K562 (cell line): ENCODE results near the gene GPR39. TPM values are rescaled to one million over a fixed set of nuclear protein-coding genes. Genes with fewer than 3 reads are reported as not detected.

ENCODE experiments used
- ATAC-seq: fragments of 200-7000 bp; cut with Tn5 transposase; 3 replicates; pipeline ENCODE4 v1.9.1; 2020; ENCODE audit warnings: moderate library complexity
- BruUV-seq: library from RNA; stranded (reverse); fragments of 400-500 nt; replicated peaks from 2 replicates; lab custom pipeline; 2021; lab: Mats Ljungman, UMichigan
- CTCF ChIA-PET: fragments of 300-600 bp; formaldehyde crosslinking; extraction: SDS; loops from one replicate; lab custom pipeline; 2021; ENCODE audit warnings: low intra/inter-chr PET ratio; lab: Yijun Ruan, JAX
- POLR2A ChIA-PET: fragments of 300-600, 350-650 bp; sonication (Branson Sonifier 250); formaldehyde crosslinking; extraction: SDS; loops from one replicate; lab custom pipeline; 2021; ENCODE audit warnings: antibody characterized with exemption, inconsistent platforms; lab: Yijun Ruan, JAX
- DNase-seq, 4 experiments: peaks; one replicate each; pipeline versions ENCODE4 v3.0.0 to v3.0.0-alpha.2; 2011 to 2018; ENCODE audit warnings: low spot score in 3 of 4, mixed read lengths in 3 of 4; ENCODE audit errors: extremely low read depth in 1 of 4
- FAIRE-seq: peaks from 2 replicates; lab custom pipeline; 2011; peaks lifted over from hg19 to GRCh38; lab: Jason Lieb, UNC
- H2AFZ ChIP-seq: 2 replicates; pipeline ENCODE4 v1.6.0; 2011; ENCODE audit warnings: low read depth, low read length, control low read depth, inconsistent platforms
- H3K27ac ChIP-seq: fragments of 200-600 bp; 3 replicates; pipeline ENCODE4 v1.8.0; 2011; ENCODE audit warnings: low read depth, mild to moderate bottlenecking, control low read depth, inconsistent platforms, low read length, moderate library complexity, mixed read lengths; ENCODE audit errors: extremely low read depth
- H3K27me3 ChIP-seq, 2 experiments: fragments of 300-600 bp in 1 of 2; 2 replicates in 1 of 2; 3 replicates in 1 of 2; pipeline versions ENCODE4 v1.6.0 to v1.8.0; 2011; ENCODE audit warnings: inconsistent platforms in 2 of 2, low read length in 2 of 2, mild to moderate bottlenecking in 1 of 2, mixed read lengths in 1 of 2, moderate library complexity in 1 of 2; ENCODE audit not compliant: control insufficient read depth in 2 of 2, insufficient read depth in 2 of 2
- H3K36me3 ChIP-seq: fragments of 300-600 bp; 3 replicates; pipeline ENCODE4 v1.8.0; 2011; ENCODE audit warnings: mild to moderate bottlenecking, low read length, inconsistent platforms; ENCODE audit not compliant: control insufficient read depth, insufficient read depth
- H3K4me1 ChIP-seq, 2 experiments: fragments of 200-600 bp in 1 of 2; replicated peaks in 1 of 2; 2 replicates in 1 of 2; 3 replicates in 1 of 2; pipeline versions ENCODE4 v1.5.1 to v1.8.0; 2011; ENCODE audit warnings: inconsistent platforms in 2 of 2, low read length in 2 of 2, mild to moderate bottlenecking in 1 of 2, mixed read lengths in 1 of 2, moderate library complexity in 1 of 2; ENCODE audit not compliant: control insufficient read depth in 2 of 2, insufficient read depth in 2 of 2
- H3K4me2 ChIP-seq: 2 replicates; pipeline ENCODE4 v1.6.1; 2011; ENCODE audit warnings: low read length, control low read depth, inconsistent platforms, mixed read lengths; ENCODE audit not compliant: insufficient read depth
- H3K4me3 ChIP-seq: fragments of 200-600 bp; sonication (generic), shearing (Covaris generic); 2 replicates; pipeline ENCODE4 v1.5.1; 2016; ENCODE audit warnings: control low read depth, inconsistent platforms
- H3K79me2 ChIP-seq: fragments of 200-600 bp; 3 replicates; pipeline ENCODE4 v1.8.0; 2011; ENCODE audit warnings: low read length, inconsistent platforms; ENCODE audit not compliant: control insufficient read depth, insufficient read depth
- H3K9ac ChIP-seq, 2 experiments: 2 replicates each; pipeline versions ENCODE4 v1.6.0 to v1.6.1; 2011; ENCODE audit warnings: low read depth in 2 of 2, low read length in 2 of 2, control low read depth in 1 of 2, inconsistent platforms in 1 of 2, mild to moderate bottlenecking in 1 of 2, mixed read lengths in 1 of 2; ENCODE audit not compliant: insufficient read depth in 1 of 2
- H3K9me1 ChIP-seq: one replicate; pipeline ENCODE4 v1.6.0; 2011; ENCODE audit warnings: inconsistent platforms, mild to moderate bottlenecking, low read length, moderate library complexity; ENCODE audit not compliant: control insufficient read depth, insufficient read depth
- H3K9me3 ChIP-seq: replicated peaks from 2 replicates; pipeline ENCODE4 v1.5.1; 2011; ENCODE audit warnings: low read depth, low read length, inconsistent platforms; ENCODE audit not compliant: control insufficient read depth, insufficient read depth
- H4K20me1 ChIP-seq: replicated peaks from 2 replicates; pipeline ENCODE4 v1.6.1; 2011; ENCODE audit warnings: low read length, inconsistent platforms, mixed read lengths; ENCODE audit not compliant: control insufficient read depth, insufficient read depth
- ARID3B ChIP-seq: fragments of 250-450 bp; sonication (Bioruptor Pico); IDR thresholded peaks from 2 replicates; pipeline ENCODE4 v1.4.0; 2020; ENCODE audit warnings: borderline replicate concordance
- CC2D1A ChIP-seq: fragments of 450-650 bp; IDR thresholded peaks from 2 replicates; pipeline ENCODE4 v1.6.1; 2017; ENCODE audit warnings: mild to moderate bottlenecking
- HMGN3 ChIP-seq: IDR thresholded peaks from 2 replicates; pipeline ENCODE4 v1.6.1; 2011; ENCODE audit warnings: borderline replicate concordance, low read depth, mild to moderate bottlenecking, mixed read lengths, low read length; ENCODE audit not compliant: insufficient read length; ENCODE audit errors: extremely low read depth
- JUN ChIP-seq, 2 experiments: sonication (generic) in 1 of 2; formaldehyde crosslinking in 1 of 2; IDR thresholded peaks; 2 replicates each; pipeline versions ENCODE4 v1.6.1 to v1.8.0; 2012 to 2022; ENCODE audit warnings: borderline replicate concordance in 2 of 2, mild to moderate bottlenecking in 2 of 2, improper control_type of control experiment in 1 of 2, low read depth in 1 of 2, low read length in 1 of 2, missing genetic modification reagents in 1 of 2
- MXD1 ChIP-seq: fragments of 250-450 bp; sonication (Bioruptor Pico); IDR thresholded peaks from 2 replicates; pipeline ENCODE4 v1.8.0; 2021; ENCODE audit warnings: borderline replicate concordance, mild to moderate bottlenecking, moderate library complexity; ENCODE audit not compliant: poor library complexity, severe bottlenecking
- SRF ChIP-seq, 2 experiments: fragments of 250-450, 450-650 bp in 1 of 2; sonication (Bioruptor Pico) in 1 of 2; sonication (generic) in 1 of 2; formaldehyde crosslinking; IDR thresholded peaks; 2 replicates each; pipeline versions ENCODE4 v1.5.0 to v1.5.1; 2020 to 2022; ENCODE audit warnings: mild to moderate bottlenecking in 1 of 2, missing genetic modification reagents in 1 of 2
- YY1 ChIP-seq, 3 experiments: IDR thresholded peaks; 2 replicates each; pipeline ENCODE4 v1.6.1; 2011; ENCODE audit warnings: low read length in 2 of 3, mild to moderate bottlenecking in 2 of 3, moderate library complexity in 2 of 3, borderline replicate concordance in 1 of 3, control low read depth in 1 of 3, low read depth in 1 of 3; ENCODE audit not compliant: insufficient read depth in 3 of 3, insufficient replicate concordance in 2 of 3, control insufficient read depth in 1 of 3, insufficient read length in 1 of 3; ENCODE audit errors: extremely low read depth in 1 of 3
- ZNF212 ChIP-seq: fragments of 450-650 bp; formaldehyde crosslinking; IDR thresholded peaks from 2 replicates; pipeline ENCODE4 v1.4.0; 2020; ENCODE audit warnings: mild to moderate bottlenecking
- ZNF318 ChIP-seq, 2 experiments: fragments of 450-650 bp; IDR thresholded peaks; 2 replicates each; pipeline ENCODE4 v1.6.1; 2016; ENCODE audit warnings: mild to moderate bottlenecking in 2 of 2, borderline replicate concordance in 1 of 2, low read depth in 1 of 2, moderate library complexity in 1 of 2
- ZNF384 ChIP-seq: IDR thresholded peaks from 2 replicates; pipeline ENCODE4 v1.6.1; 2012; ENCODE audit warnings: low read depth, low read length, improper control_type of control experiment
- WGBS: fragments of 100-300 bp; shearing (Covaris generic); methylation state at CpG from one replicate; pipeline ENCODE4 v1.1.6; 2016; ENCODE audit warnings: low coverage, mixed read lengths; ENCODE audit not compliant: insufficient coverage; ENCODE audit errors: missing lambda C conversion rate; 5-methylcytosine and 5-hydroxymethylcytosine counted together
- in situ Hi-C: fragments of 300-500 bp; cut with MboI; formaldehyde crosslinking; loops from 4 replicates; pipeline ENCODE4 v1.15.0; 2018; ENCODE audit warnings: inconsistent platforms, mixed read lengths
- intact Hi-C: fragments of 100-400 bp; cut with micrococcal nuclease; formaldehyde crosslinking; loops from 2 replicates; pipeline ENCODE4 v1.14.2; 2022
- polyA plus RNA-seq, 8 experiments: library from polyadenylated mRNA; depleted of rRNA in 4 of 8; stranded (reverse) in 5 of 8; unstranded in 3 of 8; fragments of >200 nt; fragmentation: Nextera tagmentation in 2 of 8; fragmentation: Illumina TruSeq in 1 of 8; extraction: Ambion mirVana in 2 of 8; extraction: Trizol in 1 of 8; gene quantifications; 2 replicates each; pipeline versions ENCODE4 v1.2.1 to v1.2.3, GENCODE V29; 2011 to 2014; ENCODE audit warnings: inconsistent platforms in 1 of 8, missing spikeins in 1 of 8
- total RNA-seq, 7 experiments: library from RNA; depleted of rRNA in 6 of 7; stranded (reverse); fragments of >200 nt in 6 of 7; fragmentation: Illumina TruSeq in 2 of 7; extraction: Trizol in 2 of 7; gene quantifications; 2 replicates each; pipeline versions ENCODE4 v1.2.1 to v1.2.3, GENCODE V29; 2011 to 2021; ENCODE audit warnings: low replicate concordance in 1 of 7

Gene GPR39
- total and polyA plus RNA-seq, 9 of the 15 experiments (the other 6 are each of a cell fraction or from before 2014, with no cell fraction given): 0.04 TPM; not detected in 8

GRCh38 chr2:132597831-132598230 lies 181.2 kb downstream of the GPR39 start:
- FAIRE-seq: no peak
- Histone ChIP-seq H3K27ac (no peak overlapping the region), H3K36me3 (no peaks in the 10 kb centered on the region), H3K27me3 (no peaks in the 10 kb centered on the region), H3K4me2 (no peak overlapping the region), H3K9me1 (no peaks in the 10 kb centered on the region), H3K9ac (no peak overlapping the region), H3K9me3 (no peaks in the 10 kb centered on the region), H3K79me2 (no peaks in the 10 kb centered on the region), H4K20me1 (no peaks in the 10 kb centered on the region), H2AFZ (no peak overlapping the region), H3K4me1 (no peaks in the 10 kb centered on the region), H3K4me3 (no peak overlapping the region)
- CTCF ChIA-PET: no interaction called here
- BruUV-seq: no TSS peak
- in situ Hi-C loops (no loop called here), intact Hi-C loops (no loop called here)
- no peak for ATAC-seq
- no peak for DNase-seq
- POLR2A ChIA-PET: interaction anchor here (0.6 to 0.7 kb wide), 3 partner anchors 9 to 63 kb away, joined by 3 to 4 read pairs (median 3); no protein-coding TSS in a partner anchor
- WGBS: 0% methylated on average over 1 of the region's 1 CpG
- TF ChIP-seq ZNF384: no peak
- no peak for TF ChIP-seq MXD1 (CRISPR knock-in tag)
- no peak for TF ChIP-seq YY1 (IDR thresholded peaks at IDR 0.05; ENCODE audit: borderline replicate concordance in 1 of 3, control insufficient read depth in 1 of 3, extremely low read depth in 1 of 3, insufficient read depth in 3 of 3, insufficient read length in 1 of 3, insufficient replicate concordance in 2 of 3, low read depth in 1 of 3, low read length in 2 of 3)
- TF ChIP-seq CC2D1A: no peak
- TF ChIP-seq HMGN3: no peak
- TF ChIP-seq SRF (CRISPR knock-in tag; IDR thresholded peaks at IDR 0.05): no peak
- TF ChIP-seq ARID3B (CRISPR knock-in tag): no peak
- TF ChIP-seq ZNF318 (IDR thresholded peaks at IDR 0.05; ENCODE audit: borderline replicate concordance in 1 of 2, low read depth in 1 of 2): no peak
- no peak for TF ChIP-seq JUN (IDR thresholded peaks at IDR 0.05; ENCODE audit: borderline replicate concordance, low read depth, low read length)
- TF ChIP-seq JUN (CRISPR knock-in tag; IDR thresholded peaks at IDR 0.05; ENCODE audit: borderline replicate concordance): no peak
- TF ChIP-seq ZNF212 (CRISPR knock-in tag): no peak
